ENCODE measurements around the gene ACTL10. TPM values are rescaled to one million over a fixed set of nuclear protein-coding genes. Genes with fewer than 3 reads are reported as not detected.

ACTL10 gene
- total RNA-seq, 2 donors from 2014 or later: 2.6 to 3.1 TPM

GRCh38 chr20:33685328-33686099, 18.8 kb downstream of the ACTL10 start:
- H3K4me1 ChIP-seq (ENCODE audit: control insufficient read depth in 1 of 2, low read depth in 2 of 2): peaks cover 15 to 25% of the 10 kb centered on the region in 2 donors
- DNase-seq (ENCODE audit: low spot score) (no peak), ATAC-seq (ENCODE audit: insufficient number of reproducible peaks, low FRiP score, low read depth) (no peak)
- no peak for TF ChIP-seq CTCF (IDR thresholded peaks at IDR 0.05)
- H3K9me3 ChIP-seq: no peaks in the 10 kb centered on the region
- H3K27ac ChIP-seq: no peak overlapping the region
- H3K27me3 ChIP-seq (replicated peaks; ENCODE audit: insufficient read depth): no peaks in the 10 kb centered on the region
- H3K4me3 ChIP-seq: peak overlapping the region; percentile 60
- H3K36me3 ChIP-seq: no peaks in the 10 kb centered on the region

DNA sequence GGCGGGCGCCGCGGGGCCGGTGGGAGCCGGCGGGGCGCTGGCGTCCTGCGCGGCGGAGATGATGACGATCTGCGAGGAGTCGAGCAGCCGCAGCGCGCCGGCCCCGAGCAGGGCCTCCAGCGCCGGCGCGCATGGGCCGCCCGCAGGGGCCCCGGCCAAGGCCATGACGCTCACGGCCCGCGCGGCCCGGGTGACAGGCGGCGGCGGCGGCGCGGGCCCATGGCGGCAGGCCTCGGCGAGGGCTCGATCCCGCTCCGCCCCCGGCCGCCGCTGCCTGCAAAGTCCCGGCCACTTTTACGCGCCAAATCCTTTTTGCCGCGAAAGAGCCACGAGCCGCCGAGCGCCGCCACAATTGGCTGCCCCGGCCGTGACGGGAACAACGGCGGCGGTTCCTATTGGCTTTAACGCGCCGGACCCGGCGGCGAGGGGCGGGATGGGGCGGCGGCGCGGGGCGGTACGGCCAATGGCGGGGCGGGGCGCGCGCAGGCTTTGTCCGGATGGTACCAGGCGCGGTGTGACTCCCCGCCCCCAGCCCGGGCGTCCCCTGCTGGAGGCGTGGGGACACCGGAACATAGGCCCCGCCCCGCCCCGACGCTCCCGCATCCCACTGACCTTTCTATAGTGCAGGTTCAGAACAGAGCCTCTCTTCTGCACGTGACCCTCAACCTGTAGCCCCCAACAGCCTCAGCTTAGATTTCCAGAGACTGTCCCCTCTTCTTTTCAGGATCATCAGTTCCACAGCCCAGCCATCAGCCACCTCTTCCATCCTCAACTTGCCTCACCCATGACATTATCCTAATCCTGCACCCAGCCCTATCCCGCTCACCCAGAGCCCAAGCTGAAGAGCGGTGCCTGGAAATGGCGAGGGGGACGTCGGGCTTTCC, 19.6 kb downstream of the ACTL10 start, which contains the start of gene E2F1:
E2F1 (minus strand) TSS at position 286 of the 884 bp plus-strand sequence; CDS start at position 165, 121 bp downstream.
- Histone ChIP-seq H3K4me3 (peak within 1 kb of the TSS; percentile 60), H3K27ac (peak within 1 kb of the TSS; percentile 16 to 32), H3K9me3 (no peaks in the 10 kb centered on the region), H3K4me1 (ENCODE audit: control insufficient read depth in 1 of 2, low read depth in 2 of 2) (peaks cover 8 to 17% of the 10 kb centered on the region in 2 donors), H3K36me3 (no peaks in the 10 kb centered on the region), H3K27me3 (replicated peaks; ENCODE audit: insufficient read depth) (no peaks in the 10 kb centered on the region)
- peak; percentile 55 for TF ChIP-seq CTCF (IDR thresholded peaks at IDR 0.05)
- ATAC-seq (ENCODE audit: insufficient number of reproducible peaks, low FRiP score, low read depth): peak; percentile 92
- peak; percentile 67 for DNase-seq (ENCODE audit: low spot score)

GRCh38 chr20:33686984-33687366, 20.2 kb downstream of the ACTL10 start:
- Histone ChIP-seq H3K9me3 (no peaks in the 10 kb centered on the region), H3K27me3 (replicated peaks; ENCODE audit: insufficient read depth) (no peaks in the 10 kb centered on the region), H3K27ac (peak overlapping the region; percentile 16 to 32), H3K36me3 (no peaks in the 10 kb centered on the region), H3K4me1 (ENCODE audit: control insufficient read depth in 1 of 2, low read depth in 2 of 2) (peaks cover 5 to 13% of the 10 kb centered on the region in 2 donors), H3K4me3 (peak overlapping the region; percentile 60)
- DNase-seq (ENCODE audit: low spot score) (no peak), ATAC-seq (ENCODE audit: insufficient number of reproducible peaks, low FRiP score, low read depth) (no peak)
- no peak for TF ChIP-seq CTCF (IDR thresholded peaks at IDR 0.05)

DNA sequence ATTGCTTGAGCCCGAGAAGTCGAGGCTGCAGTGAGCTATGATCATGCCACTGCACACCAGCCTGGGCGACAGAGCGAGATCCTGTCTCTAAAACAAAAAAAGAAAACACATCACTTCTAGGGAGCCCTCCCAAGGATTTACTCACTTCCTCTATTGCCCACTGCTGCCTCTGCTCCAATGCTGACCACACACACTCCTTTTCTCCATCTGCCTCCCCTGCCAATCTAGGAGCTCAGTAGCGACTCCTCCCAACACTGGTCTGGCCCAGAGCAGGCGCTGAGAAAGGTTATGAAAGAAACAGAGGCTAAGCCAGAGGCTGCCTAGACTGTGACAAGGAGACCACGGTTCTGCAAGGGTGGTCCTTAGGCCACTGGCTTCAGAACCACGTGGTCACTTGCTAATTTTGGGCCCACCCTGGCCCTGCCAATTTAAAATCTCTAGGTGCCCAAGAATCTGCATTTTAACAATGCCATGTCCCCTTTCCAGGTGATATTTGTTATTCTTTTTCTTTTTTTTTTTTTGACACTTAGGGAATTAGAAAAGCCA, 20.7 kb downstream of the ACTL10 start:
- Histone ChIP-seq H3K4me3 (no peak overlapping the region), H3K27ac (no peak overlapping the region), H3K36me3 (no peaks in the 10 kb centered on the region), H3K4me1 (ENCODE audit: control insufficient read depth in 1 of 2, low read depth in 2 of 2) (peaks cover 5 to 13% of the 10 kb centered on the region in 2 donors), H3K27me3 (replicated peaks; ENCODE audit: insufficient read depth) (no peaks in the 10 kb centered on the region), H3K9me3 (no peaks in the 10 kb centered on the region)
- DNase-seq (ENCODE audit: low spot score) (no peak), ATAC-seq (ENCODE audit: insufficient number of reproducible peaks, low FRiP score, low read depth) (no peak)
- TF ChIP-seq CTCF (IDR thresholded peaks at IDR 0.05): no peak
